GM21786 (cell line): ENCODE data around the gene RBM26.
"Not testable (repeated sequence)": the region's sequence is repeated elsewhere in the genome, so short reads cannot be mapped to it uniquely, and the experiment has no call there.

Source experiments
- ATAC-seq: cut with Tn5 transposase; IDR thresholded peaks from one replicate; pipeline ENCODE4 v1.9.1; 2021; ENCODE audit not compliant: unreplicated experiment

Gene RBM26

GRCh38 chr13:79282976-79283375 lies 123.1 kb downstream of the RBM26 start:
- no peak for ATAC-seq

DNA sequence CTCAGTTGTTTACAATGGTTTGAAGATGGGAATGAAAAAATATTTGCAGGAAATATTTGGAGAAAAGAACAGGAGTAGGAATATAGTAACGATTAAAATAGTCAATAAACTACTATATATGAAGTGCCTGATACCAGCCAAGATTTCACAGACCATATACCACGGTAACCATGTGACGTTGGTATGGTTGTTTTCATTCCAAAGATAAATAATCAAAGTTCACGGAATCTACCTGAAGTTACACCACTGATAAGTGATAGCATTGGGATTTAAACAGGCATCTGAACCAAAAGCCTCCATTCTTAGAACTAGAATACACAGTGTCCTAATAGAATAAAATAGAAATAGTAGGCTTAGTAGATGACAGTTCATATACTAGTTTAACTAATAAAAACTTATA lies 123.5 kb downstream of the RBM26 start:
- no peak for ATAC-seq

- no peak for ATAC-seq
Measured at GRCh38 chr13:79281339-79281747, 124.7 kb downstream of the RBM26 start.

- not testable (repeated sequence) for ATAC-seq
Measured at GRCh38 chr13:79279735-79280134, 126.3 kb downstream of the RBM26 start.

- no peak for ATAC-seq
Measured at GRCh38 chr13:79273045-79273444, 133.0 kb downstream of the RBM26 start.

DNA sequence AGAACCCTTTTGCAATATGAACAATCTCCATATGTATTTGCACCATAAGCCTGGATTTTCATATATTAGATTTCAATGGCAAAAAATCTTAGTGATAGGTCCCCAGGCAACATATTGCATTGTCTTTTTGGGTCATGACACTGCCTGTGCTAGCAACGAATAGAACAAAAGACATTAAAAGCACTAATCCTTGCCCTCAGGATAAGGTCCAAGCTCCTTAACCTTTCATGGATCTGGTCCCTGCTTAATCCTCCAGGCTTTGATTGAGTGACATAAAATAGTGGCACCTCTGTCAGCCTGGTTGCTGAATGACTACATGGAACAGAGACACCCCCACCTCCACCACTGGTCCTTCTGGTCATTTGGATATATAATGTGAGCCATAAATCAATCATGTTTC lies 134.4 kb downstream of the RBM26 start:
- ATAC-seq, result no peak

DNA sequence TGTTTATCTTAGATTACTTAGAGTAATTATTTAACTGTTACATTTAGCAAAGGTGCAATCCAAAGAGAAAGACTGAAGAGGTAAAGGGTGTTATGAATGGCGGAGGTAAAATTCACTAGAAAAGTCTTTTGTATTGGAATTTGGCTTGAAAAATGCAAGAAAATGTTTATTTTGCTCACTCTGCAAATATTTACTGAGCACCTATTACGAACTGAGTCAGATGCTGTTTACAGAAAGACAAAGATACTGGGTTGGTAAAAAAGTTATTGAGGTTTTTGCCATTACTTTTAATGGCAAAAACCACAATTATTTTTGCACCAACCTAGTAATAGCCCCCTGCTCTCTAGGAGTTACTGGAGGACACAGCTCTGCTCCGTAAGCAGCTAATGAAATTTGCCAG lies 135.2 kb downstream of the RBM26 start:
- ATAC-seq, result no peak
